Epidermal melanocyte (primary cell): Measurements from ENCODE around the gene FNDC5.

Experiments
- DNase-seq: peaks from one replicate; pipeline ENCODE4 v3.0.0; 2011; ENCODE audit warnings: low spot score; ENCODE audit not compliant: insufficient read length

Gene FNDC5

GRCh38 chr1:32817159-32817814, 53.4 kb downstream of the FNDC5 start, which contains the start of the genes S100PBP and YARS1:
S100PBP (plus strand) TSS chr1:32817653; CDS start chr1:32826100, 8,447 bp downstream.
YARS1 (minus strand) TSS chr1:32817358; CDS start chr1:32817244, 114 bp downstream.
- DNase-seq = peak; percentile 90

- DNase-seq = peak; percentile 31
Measured at GRCh38 chr1:32816676-32817158, 54.0 kb downstream of the FNDC5 start.

GRCh38 chr1:32813941-32814739, 56.6 kb downstream of the FNDC5 start:
- no peak for DNase-seq
